ENCODE measurements around the gene CACNA2D2. TPM values are rescaled to one million over a fixed set of nuclear protein-coding genes. Genes with fewer than 3 reads are reported as not detected.
A peak's percentile ranks its signal among the peaks of the same experiment; 100 is the strongest.

Gene CACNA2D2
- total RNA-seq, 1 donor = 1.5 TPM

DNA sequence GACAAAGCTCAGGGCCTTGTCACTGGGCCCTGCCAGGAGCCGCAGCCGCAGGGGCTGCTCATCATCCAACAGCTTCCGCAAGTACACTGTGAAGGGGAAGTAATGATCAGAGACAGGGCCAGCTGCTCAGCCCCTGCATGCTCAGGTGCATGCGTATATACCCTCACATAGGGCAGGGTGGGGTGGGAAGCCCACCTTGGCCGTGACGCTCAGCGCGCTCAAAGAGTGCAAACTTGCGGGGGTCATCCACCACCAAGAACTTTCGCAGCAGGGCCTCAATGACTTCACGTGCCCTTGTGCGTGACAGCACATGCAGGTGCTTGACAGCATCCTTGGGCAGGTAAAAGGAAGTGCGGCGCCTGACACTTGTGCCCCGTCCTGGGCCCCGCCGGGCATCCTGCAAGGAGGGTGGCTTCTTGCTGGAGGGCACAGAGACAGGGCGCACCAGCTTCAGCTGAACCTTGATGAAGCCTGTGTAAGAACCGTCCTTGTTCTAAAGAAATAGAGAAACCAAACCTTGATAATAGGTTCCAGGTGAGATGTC lies 172.0 kb downstream of the CACNA2D2 start:
- peaks cover 58% of the 10 kb centered on the region for H3K4me1 ChIP-seq (ENCODE audit: insufficient read depth, low read length)
- H3K27me3 ChIP-seq (ENCODE audit: insufficient read depth, low read length) = no peaks in the 10 kb centered on the region
- no peak overlapping the region for H3K4me3 ChIP-seq (ENCODE audit: low read length)
- H3K9me3 ChIP-seq (ENCODE audit: low read depth, low read length) = no peaks in the 10 kb centered on the region

DNA sequence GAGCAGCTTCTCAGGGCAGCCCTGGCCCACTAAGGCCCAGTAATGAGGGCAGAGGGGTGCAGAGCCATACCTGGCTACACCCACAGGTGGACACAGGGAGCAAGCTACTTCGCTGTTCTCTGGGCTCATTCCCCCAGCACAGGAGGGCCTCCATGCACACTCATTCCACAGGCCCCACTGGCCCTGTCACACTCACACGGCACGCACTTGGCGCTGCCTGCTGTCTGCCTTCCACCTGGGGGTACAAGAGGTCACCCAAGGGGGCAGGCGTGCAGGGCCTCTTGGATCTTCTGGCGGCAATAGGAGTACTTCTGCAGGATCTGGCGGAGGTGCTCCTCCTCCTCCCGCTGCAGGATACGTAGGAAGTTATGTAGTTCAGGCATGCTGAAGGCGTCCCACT lies 173.1 kb downstream of the CACNA2D2 start:
- no peaks in the 10 kb centered on the region for H3K27me3 ChIP-seq (ENCODE audit: insufficient read depth, low read length)
- H3K4me1 ChIP-seq (ENCODE audit: insufficient read depth, low read length) = peaks cover 58% of the 10 kb centered on the region

GRCh38 chr3:50327943-50328691 lies 175.3 kb downstream of the CACNA2D2 start, which contains the start of gene TUSC2:
Gene TUSC2 (minus strand): TSS chr3:50328223. CDS start chr3:50328099, 124 bp downstream.
- H3K9me3 ChIP-seq (ENCODE audit: low read depth, low read length) = no peaks in the 10 kb centered on the region
- H3K4me3 ChIP-seq (ENCODE audit: low read length) = peak within 1 kb of the TSS; percentile 78
- H3K27me3 ChIP-seq (ENCODE audit: insufficient read depth, low read length) = no peaks in the 10 kb centered on the region
- H3K4me1 ChIP-seq (ENCODE audit: insufficient read depth, low read length) = peaks cover 57% of the 10 kb centered on the region

More for the DNA sequence above, 173.1 kb downstream of the CACNA2D2 start:
- Histone ChIP-seq H3K4me3 (ENCODE audit: low read length) (no peak overlapping the region), H3K9me3 (ENCODE audit: low read depth, low read length) (no peaks in the 10 kb centered on the region)

GRCh38 chr3:50327129-50327528 lies 176.3 kb downstream of the CACNA2D2 start:
- Histone ChIP-seq H3K4me1 (ENCODE audit: insufficient read depth, low read length) (peaks cover 64% of the 10 kb centered on the region), H3K9me3 (ENCODE audit: low read depth, low read length) (no peaks in the 10 kb centered on the region), H3K27me3 (ENCODE audit: insufficient read depth, low read length) (no peaks in the 10 kb centered on the region), H3K4me3 (ENCODE audit: low read length) (peak overlapping the region; percentile 78)

GRCh38 chr3:50326182-50326541 lies 177.3 kb downstream of the CACNA2D2 start:
- H3K4me3 ChIP-seq (ENCODE audit: low read length) = no peak overlapping the region
- H3K27me3 ChIP-seq (ENCODE audit: insufficient read depth, low read length) = no peaks in the 10 kb centered on the region
- peaks cover 69% of the 10 kb centered on the region for H3K4me1 ChIP-seq (ENCODE audit: insufficient read depth, low read length)
- H3K9me3 ChIP-seq (ENCODE audit: low read depth, low read length) = no peaks in the 10 kb centered on the region

GRCh38 chr3:50325497-50326181 lies 177.8 kb downstream of the CACNA2D2 start:
- Histone ChIP-seq H3K4me3 (ENCODE audit: low read length) (no peak overlapping the region), H3K9me3 (ENCODE audit: low read depth, low read length) (no peaks in the 10 kb centered on the region), H3K27me3 (ENCODE audit: insufficient read depth, low read length) (no peaks in the 10 kb centered on the region), H3K4me1 (ENCODE audit: insufficient read depth, low read length) (peaks cover 72% of the 10 kb centered on the region)

- H3K9me3 ChIP-seq (ENCODE audit: low read depth, low read length) = no peaks in the 10 kb centered on the region
- H3K4me3 ChIP-seq (ENCODE audit: low read length) = no peak overlapping the region
- no peaks in the 10 kb centered on the region for H3K27me3 ChIP-seq (ENCODE audit: insufficient read depth, low read length)
- peaks cover 78% of the 10 kb centered on the region for H3K4me1 ChIP-seq (ENCODE audit: insufficient read depth, low read length)
Measured at GRCh38 chr3:50325113-50325480, 178.3 kb downstream of the CACNA2D2 start.

GRCh38 chr3:50324351-50325112 lies 178.9 kb downstream of the CACNA2D2 start:
- Histone ChIP-seq H3K4me3 (ENCODE audit: low read length) (no peak overlapping the region), H3K27me3 (ENCODE audit: insufficient read depth, low read length) (no peaks in the 10 kb centered on the region), H3K9me3 (ENCODE audit: low read depth, low read length) (no peaks in the 10 kb centered on the region), H3K4me1 (ENCODE audit: insufficient read depth, low read length) (peaks cover 84% of the 10 kb centered on the region)

DNA sequence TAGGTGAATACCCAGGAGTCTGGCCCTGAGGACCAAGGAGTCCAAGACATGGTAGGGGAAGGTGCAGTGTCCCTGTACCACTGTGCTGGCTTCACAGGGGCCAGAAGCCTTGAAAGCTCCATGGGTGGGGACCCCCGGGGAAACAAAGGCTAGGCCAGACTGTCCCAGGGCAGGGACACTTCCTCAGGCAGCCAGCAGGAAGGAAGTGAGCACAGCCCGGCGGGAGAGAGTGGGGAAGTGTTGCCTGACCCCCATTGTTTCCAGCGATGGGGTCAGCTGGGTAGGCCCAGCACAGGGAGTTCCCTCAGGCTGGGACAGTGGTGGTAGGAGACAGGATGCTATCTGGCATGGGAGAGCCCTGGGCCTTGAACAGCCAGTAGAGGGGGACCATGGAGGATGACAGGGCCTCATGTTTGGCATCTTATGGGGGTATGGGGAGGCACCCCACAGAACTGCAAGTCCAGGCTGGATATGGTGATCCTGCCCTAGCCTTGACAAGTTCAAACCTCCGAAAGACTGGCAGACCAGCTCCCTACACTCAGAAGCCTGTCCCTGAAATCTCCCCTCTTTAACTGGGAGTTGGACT lies 179.7 kb downstream of the CACNA2D2 start:
- Histone ChIP-seq H3K4me3 (ENCODE audit: low read length) (no peak overlapping the region), H3K4me1 (ENCODE audit: insufficient read depth, low read length) (peaks cover 90% of the 10 kb centered on the region), H3K9me3 (ENCODE audit: low read depth, low read length) (no peaks in the 10 kb centered on the region), H3K27me3 (ENCODE audit: insufficient read depth, low read length) (no peaks in the 10 kb centered on the region)

DNA sequence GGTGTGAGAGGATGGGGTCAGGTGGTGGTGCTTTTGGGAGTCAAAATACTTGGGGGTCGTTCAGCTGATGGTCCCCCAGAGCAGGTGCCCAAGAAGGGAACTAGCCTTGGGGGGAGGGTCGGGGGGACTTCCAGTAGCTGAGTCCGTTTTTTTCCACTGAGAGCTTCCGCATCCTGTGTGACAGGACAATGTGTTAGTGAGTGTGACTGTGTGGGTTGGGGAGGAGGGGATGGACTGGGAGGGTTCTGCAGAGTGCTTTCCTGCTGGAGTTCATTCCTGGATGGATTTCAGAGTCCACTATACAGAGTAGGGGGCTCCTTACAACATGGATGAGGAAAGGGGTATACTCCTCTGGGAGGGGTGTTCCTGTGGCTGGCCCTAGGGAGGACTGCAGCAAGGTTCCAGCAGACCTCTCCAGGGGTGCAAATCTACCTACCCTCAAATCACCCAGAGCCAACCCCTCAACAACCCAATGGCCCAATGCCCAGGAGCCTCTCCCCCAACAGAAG lies 180.3 kb downstream of the CACNA2D2 start:
- H3K4me3 ChIP-seq (ENCODE audit: low read length) = no peak overlapping the region
- H3K9me3 ChIP-seq (ENCODE audit: low read depth, low read length) = no peaks in the 10 kb centered on the region
- H3K4me1 ChIP-seq (ENCODE audit: insufficient read depth, low read length) = peaks cover 90% of the 10 kb centered on the region
- no peaks in the 10 kb centered on the region for H3K27me3 ChIP-seq (ENCODE audit: insufficient read depth, low read length)

- H3K4me3 ChIP-seq (ENCODE audit: low read length) = peak within 1 kb of the TSS; percentile 73
- H3K9me3 ChIP-seq (ENCODE audit: low read depth, low read length) = no peaks in the 10 kb centered on the region
- H3K27me3 ChIP-seq (ENCODE audit: insufficient read depth, low read length) = no peaks in the 10 kb centered on the region
- H3K4me1 ChIP-seq (ENCODE audit: insufficient read depth, low read length) = peaks cover 91% of the 10 kb centered on the region
Measured at GRCh38 chr3:50322386-50323091, 180.9 kb downstream of the CACNA2D2 start, which contains the start of gene HYAL2. Gene HYAL2 (minus strand): TSS chr3:50322745. CDS start chr3:50320489, 2,256 bp downstream.

GRCh38 chr3:50322115-50322385 lies 181.4 kb downstream of the CACNA2D2 start:
- Histone ChIP-seq H3K27me3 (ENCODE audit: insufficient read depth, low read length) (no peaks in the 10 kb centered on the region), H3K9me3 (ENCODE audit: low read depth, low read length) (no peaks in the 10 kb centered on the region), H3K4me1 (ENCODE audit: insufficient read depth, low read length) (peaks cover 91% of the 10 kb centered on the region), H3K4me3 (ENCODE audit: low read length) (peak overlapping the region; percentile 73)

- H3K9me3 ChIP-seq (ENCODE audit: low read depth, low read length) = no peaks in the 10 kb centered on the region
- peaks cover 91% of the 10 kb centered on the region for H3K4me1 ChIP-seq (ENCODE audit: insufficient read depth, low read length)
- no peaks in the 10 kb centered on the region for H3K27me3 ChIP-seq (ENCODE audit: insufficient read depth, low read length)
- peak overlapping the region; percentile 73 for H3K4me3 ChIP-seq (ENCODE audit: low read length)
Measured at GRCh38 chr3:50321336-50322114, 181.9 kb downstream of the CACNA2D2 start.
